GM12864 (cell line): ENCODE results near the gene ZNF710.

Source experiments
- DNase-seq: peaks from one replicate; pipeline ENCODE4 v3.0.0-alpha.2; 2011; ENCODE audit warnings: low read depth
- H3K4me3 ChIP-seq: 2 replicates; pipeline ENCODE4 v1.5.1; 2011; ENCODE audit warnings: mild to moderate bottlenecking, low read depth, low read length, control low read depth
- CTCF ChIP-seq: IDR thresholded peaks from 2 replicates; pipeline ENCODE4 v1.5.1; 2011; ENCODE audit warnings: low read depth, mild to moderate bottlenecking, moderate library complexity, low read length, control low read depth, inconsistent platforms; ENCODE audit errors: missing control alignments

ZNF710 gene

GRCh38 chr15:89980896-89981295, 20.2 kb upstream of the ZNF710 start:
- DNase-seq: no peak
- H3K4me3 ChIP-seq: no peak overlapping the region
- TF ChIP-seq CTCF: no peak

GRCh38 chr15:89982315-89983055, 18.6 kb upstream of the ZNF710 start:
- H3K4me3 ChIP-seq: no peak overlapping the region
- TF ChIP-seq CTCF: no peak
- DNase-seq: no peak

GRCh38 chr15:89984001-89984400, 17.1 kb upstream of the ZNF710 start:
- H3K4me3 ChIP-seq: no peak overlapping the region
- no peak for DNase-seq
- no peak for TF ChIP-seq CTCF

GRCh38 chr15:89984421-89985010, 16.6 kb upstream of the ZNF710 start:
- DNase-seq: no peak
- no peak for TF ChIP-seq CTCF
- H3K4me3 ChIP-seq: no peak overlapping the region

- no peak for DNase-seq
- no peak for TF ChIP-seq CTCF
- no peak overlapping the region for H3K4me3 ChIP-seq
These were observed 16.0 kb upstream of the ZNF710 start for GRCh38 chr15:89985111-89985510.

- no peak for DNase-seq
- TF ChIP-seq CTCF: no peak
- H3K4me3 ChIP-seq: no peak overlapping the region
These were observed 9.8 kb upstream of the ZNF710 start for GRCh38 chr15:89991312-89991711.

GRCh38 chr15:89993349-89993748, 7.8 kb upstream of the ZNF710 start:
- no peak for TF ChIP-seq CTCF
- no peak for DNase-seq
- H3K4me3 ChIP-seq: no peak overlapping the region
